ENCODE results near the gene WDFY3. TPM values are rescaled to one million over a fixed set of nuclear protein-coding genes. Genes with fewer than 3 reads are reported as not detected.

WDFY3 gene, protein sequence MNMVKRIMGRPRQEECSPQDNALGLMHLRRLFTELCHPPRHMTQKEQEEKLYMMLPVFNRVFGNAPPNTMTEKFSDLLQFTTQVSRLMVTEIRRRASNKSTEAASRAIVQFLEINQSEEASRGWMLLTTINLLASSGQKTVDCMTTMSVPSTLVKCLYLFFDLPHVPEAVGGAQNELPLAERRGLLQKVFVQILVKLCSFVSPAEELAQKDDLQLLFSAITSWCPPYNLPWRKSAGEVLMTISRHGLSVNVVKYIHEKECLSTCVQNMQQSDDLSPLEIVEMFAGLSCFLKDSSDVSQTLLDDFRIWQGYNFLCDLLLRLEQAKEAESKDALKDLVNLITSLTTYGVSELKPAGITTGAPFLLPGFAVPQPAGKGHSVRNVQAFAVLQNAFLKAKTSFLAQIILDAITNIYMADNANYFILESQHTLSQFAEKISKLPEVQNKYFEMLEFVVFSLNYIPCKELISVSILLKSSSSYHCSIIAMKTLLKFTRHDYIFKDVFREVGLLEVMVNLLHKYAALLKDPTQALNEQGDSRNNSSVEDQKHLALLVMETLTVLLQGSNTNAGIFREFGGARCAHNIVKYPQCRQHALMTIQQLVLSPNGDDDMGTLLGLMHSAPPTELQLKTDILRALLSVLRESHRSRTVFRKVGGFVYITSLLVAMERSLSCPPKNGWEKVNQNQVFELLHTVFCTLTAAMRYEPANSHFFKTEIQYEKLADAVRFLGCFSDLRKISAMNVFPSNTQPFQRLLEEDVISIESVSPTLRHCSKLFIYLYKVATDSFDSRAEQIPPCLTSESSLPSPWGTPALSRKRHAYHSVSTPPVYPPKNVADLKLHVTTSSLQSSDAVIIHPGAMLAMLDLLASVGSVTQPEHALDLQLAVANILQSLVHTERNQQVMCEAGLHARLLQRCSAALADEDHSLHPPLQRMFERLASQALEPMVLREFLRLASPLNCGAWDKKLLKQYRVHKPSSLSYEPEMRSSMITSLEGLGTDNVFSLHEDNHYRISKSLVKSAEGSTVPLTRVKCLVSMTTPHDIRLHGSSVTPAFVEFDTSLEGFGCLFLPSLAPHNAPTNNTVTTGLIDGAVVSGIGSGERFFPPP (N-terminal part only)
- 55.0 and 147 TPM in 2 replicates for total RNA-seq

DNA sequence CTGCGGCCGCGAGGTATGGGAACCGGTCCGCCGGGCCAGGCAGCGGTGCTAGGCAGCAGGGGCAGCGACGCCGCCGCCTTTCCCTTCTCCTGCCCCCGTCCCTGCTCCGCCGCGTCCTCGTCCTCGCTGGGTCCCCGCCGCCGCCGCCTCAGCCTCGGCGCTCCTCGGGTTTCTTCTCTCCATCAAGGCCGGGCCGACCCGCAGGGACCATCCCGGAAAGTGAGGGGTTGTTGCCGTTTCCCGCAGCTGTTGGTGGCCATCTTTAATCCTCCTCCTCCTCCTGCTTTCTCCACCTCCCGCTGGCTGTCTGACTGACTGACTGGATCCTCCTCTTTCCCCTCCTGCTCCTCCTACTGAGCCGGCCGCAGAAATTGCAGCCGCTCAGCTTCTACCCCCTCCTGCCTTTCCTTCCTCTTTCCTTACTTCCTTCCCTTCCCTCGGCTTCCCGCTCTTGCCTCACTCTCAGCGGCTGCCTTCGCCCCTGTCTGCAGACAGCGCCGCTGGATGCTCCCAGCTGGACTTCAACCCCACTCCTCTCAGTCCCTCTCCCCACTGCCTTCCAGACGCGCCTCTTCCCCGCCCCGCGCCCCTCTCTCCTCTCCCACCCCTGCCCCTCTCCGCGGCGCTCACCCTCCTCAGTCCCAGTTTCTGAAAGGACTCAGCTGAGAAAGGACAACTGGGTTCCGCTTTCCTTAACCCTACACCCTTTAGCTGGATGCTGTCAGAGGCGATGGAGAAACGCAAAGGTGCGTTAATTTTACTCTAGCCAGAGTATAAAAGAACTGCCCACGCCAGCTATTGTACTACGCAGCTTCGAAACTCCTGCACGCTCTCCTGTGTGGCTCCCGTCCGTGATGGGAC lies at the start of gene WDFY3:
Gene WDFY3 (minus strand): TSS at position 309 of the 861 bp plus-strand sequence. CDS start 106,099 bp downstream, outside the sequence.

